Measurements from ENCODE around the gene FAM240A.

DNA sequence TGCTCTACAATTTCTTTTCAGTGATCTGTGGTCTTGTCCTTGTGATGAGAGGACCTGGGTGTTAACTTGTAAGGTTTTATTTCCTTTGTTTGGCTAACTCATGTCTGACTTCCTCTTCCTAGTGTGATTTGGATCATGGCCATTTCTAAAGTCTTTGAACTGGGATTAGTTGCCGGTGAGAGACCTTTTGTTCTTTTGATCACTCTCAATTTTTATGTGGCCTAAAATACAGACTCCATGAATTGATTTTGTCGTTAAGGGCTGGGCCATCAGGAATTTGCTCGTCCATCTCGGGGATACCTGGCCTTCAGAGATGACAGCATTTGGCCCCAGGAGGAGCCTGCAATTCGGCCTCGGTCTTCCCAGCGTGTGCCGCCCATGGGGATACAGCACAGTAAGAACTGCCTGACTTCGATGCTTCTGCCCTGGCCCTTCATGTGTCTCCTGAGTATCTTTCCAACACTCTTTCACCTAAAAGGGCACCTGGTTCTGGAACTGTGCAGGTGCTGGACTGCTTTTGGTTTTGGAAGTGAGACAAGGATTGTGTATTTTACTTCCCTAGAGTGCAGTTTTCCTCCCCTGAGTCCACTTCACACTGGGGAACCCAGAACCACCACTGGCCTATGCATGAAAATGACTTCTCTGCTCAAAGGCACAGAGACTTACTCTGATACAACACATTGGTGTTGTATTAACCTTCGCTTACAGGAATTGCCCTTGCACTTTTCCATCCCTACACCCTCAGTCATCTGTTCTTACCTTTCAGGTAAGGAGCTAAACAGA is 33.2 kb upstream of the FAM240A start:
- TF ChIP-seq, protein P1, sequence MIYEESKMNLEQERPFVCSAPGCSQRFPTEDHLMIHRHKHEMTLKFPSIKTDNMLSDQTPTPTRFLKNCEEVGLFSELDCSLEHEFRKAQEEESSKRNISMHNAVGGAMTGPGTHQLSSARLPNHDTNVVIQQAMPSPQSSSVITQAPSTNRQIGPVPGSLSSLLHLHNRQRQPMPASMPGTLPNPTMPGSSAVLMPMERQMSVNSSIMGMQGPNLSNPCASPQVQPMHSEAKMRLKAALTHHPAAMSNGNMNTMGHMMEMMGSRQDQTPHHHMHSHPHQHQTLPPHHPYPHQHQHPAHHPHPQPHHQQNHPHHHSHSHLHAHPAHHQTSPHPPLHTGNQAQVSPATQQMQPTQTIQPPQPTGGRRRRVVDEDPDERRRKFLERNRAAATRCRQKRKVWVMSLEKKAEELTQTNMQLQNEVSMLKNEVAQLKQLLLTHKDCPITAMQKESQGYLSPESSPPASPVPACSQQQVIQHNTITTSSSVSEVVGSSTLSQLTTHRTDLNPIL (CRISPR knock-in tag; IDR thresholded peaks at IDR 0.05; ENCODE audit: low read depth): no peak
- no peak for TF ChIP-seq ESRRG (CRISPR knock-in tag; IDR thresholded peaks at IDR 0.05)
- no peak for TF ChIP-seq ZNF565 (CRISPR knock-in tag; conservative IDR thresholded peaks at IDR 0.05; ENCODE audit: low read depth)
- TF ChIP-seq ZFP3 (CRISPR knock-in tag; IDR thresholded peaks at IDR 0.05): no peak
- TF ChIP-seq, protein P2, sequence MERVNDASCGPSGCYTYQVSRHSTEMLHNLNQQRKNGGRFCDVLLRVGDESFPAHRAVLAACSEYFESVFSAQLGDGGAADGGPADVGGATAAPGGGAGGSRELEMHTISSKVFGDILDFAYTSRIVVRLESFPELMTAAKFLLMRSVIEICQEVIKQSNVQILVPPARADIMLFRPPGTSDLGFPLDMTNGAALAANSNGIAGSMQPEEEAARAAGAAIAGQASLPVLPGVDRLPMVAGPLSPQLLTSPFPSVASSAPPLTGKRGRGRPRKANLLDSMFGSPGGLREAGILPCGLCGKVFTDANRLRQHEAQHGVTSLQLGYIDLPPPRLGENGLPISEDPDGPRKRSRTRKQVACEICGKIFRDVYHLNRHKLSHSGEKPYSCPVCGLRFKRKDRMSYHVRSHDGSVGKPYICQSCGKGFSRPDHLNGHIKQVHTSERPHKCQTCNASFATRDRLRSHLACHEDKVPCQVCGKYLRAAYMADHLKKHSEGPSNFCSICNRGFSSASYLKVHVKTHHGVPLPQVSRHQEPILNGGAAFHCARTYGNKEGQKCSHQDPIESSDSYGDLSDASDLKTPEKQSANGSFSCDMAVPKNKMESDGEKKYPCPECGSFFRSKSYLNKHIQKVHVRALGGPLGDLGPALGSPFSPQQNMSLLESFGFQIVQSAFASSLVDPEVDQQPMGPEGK (CRISPR knock-in tag; IDR thresholded peaks at IDR 0.05; ENCODE audit: borderline replicate concordance): no peak
- no peak for TF ChIP-seq TCF4 (CRISPR knock-in tag; IDR thresholded peaks at IDR 0.05; ENCODE audit: borderline replicate concordance)
- TF ChIP-seq, protein P3, sequence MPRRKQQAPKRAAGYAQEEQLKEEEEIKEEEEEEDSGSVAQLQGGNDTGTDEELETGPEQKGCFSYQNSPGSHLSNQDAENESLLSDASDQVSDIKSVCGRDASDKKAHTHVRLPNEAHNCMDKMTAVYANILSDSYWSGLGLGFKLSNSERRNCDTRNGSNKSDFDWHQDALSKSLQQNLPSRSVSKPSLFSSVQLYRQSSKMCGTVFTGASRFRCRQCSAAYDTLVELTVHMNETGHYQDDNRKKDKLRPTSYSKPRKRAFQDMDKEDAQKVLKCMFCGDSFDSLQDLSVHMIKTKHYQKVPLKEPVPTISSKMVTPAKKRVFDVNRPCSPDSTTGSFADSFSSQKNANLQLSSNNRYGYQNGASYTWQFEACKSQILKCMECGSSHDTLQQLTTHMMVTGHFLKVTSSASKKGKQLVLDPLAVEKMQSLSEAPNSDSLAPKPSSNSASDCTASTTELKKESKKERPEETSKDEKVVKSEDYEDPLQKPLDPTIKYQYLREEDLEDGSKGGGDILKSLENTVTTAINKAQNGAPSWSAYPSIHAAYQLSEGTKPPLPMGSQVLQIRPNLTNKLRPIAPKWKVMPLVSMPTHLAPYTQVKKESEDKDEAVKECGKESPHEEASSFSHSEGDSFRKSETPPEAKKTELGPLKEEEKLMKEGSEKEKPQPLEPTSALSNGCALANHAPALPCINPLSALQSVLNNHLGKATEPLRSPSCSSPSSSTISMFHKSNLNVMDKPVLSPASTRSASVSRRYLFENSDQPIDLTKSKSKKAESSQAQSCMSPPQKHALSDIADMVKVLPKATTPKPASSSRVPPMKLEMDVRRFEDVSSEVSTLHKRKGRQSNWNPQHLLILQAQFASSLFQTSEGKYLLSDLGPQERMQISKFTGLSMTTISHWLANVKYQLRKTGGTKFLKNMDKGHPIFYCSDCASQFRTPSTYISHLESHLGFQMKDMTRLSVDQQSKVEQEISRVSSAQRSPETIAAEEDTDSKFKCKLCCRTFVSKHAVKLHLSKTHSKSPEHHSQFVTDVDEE (CRISPR knock-in tag; IDR thresholded peaks at IDR 0.05): no peak
- no peak for TF ChIP-seq RARB (CRISPR knock-in tag; IDR thresholded peaks at IDR 0.05)
- TF ChIP-seq BACH2 (CRISPR knock-in tag; IDR thresholded peaks at IDR 0.05; ENCODE audit: borderline replicate concordance): no peak
- TF ChIP-seq OSR1 (CRISPR knock-in tag; IDR thresholded peaks at IDR 0.05): no peak
- TF ChIP-seq, protein P4, sequence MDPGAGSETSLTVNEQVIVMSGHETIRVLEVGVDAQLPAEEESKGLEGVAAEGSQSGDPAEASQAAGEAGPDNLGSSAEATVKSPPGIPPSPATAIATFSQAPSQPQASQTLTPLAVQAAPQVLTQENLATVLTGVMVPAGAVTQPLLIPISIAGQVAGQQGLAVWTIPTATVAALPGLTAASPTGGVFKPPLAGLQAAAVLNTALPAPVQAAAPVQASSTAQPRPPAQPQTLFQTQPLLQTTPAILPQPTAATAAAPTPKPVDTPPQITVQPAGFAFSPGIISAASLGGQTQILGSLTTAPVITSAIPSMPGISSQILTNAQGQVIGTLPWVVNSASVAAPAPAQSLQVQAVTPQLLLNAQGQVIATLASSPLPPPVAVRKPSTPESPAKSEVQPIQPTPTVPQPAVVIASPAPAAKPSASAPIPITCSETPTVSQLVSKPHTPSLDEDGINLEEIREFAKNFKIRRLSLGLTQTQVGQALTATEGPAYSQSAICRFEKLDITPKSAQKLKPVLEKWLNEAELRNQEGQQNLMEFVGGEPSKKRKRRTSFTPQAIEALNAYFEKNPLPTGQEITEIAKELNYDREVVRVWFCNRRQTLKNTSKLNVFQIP (CRISPR knock-in tag; IDR thresholded peaks at IDR 0.05; ENCODE audit: borderline replicate concordance, low read depth): no peak
- TF ChIP-seq ISL1 (CRISPR knock-in tag; IDR thresholded peaks at IDR 0.05): no peak
- TF ChIP-seq, protein P5, sequence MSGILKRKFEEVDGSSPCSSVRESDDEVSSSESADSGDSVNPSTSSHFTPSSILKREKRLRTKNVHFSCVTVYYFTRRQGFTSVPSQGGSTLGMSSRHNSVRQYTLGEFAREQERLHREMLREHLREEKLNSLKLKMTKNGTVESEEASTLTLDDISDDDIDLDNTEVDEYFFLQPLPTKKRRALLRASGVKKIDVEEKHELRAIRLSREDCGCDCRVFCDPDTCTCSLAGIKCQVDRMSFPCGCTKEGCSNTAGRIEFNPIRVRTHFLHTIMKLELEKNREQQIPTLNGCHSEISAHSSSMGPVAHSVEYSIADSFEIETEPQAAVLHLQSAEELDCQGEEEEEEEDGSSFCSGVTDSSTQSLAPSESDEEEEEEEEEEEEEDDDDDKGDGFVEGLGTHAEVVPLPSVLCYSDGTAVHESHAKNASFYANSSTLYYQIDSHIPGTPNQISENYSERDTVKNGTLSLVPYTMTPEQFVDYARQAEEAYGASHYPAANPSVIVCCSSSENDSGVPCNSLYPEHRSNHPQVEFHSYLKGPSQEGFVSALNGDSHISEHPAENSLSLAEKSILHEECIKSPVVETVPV (CRISPR knock-in tag; IDR thresholded peaks at IDR 0.05): no peak
- no peak for TF ChIP-seq ZFP30 (CRISPR knock-in tag; IDR thresholded peaks at IDR 0.05)
